Measurements from ENCODE around the gene DNAJC24. TPM values are rescaled to one million over a fixed set of nuclear protein-coding genes. Genes with fewer than 3 reads are reported as not detected.

DNAJC24 gene
- total and polyA plus RNA-seq, 10 of the 15 experiments (the other 5 are each of a cell fraction or from before 2014, with no cell fraction given): 10.0 to 25.4 (median 13.8) TPM

DNA sequence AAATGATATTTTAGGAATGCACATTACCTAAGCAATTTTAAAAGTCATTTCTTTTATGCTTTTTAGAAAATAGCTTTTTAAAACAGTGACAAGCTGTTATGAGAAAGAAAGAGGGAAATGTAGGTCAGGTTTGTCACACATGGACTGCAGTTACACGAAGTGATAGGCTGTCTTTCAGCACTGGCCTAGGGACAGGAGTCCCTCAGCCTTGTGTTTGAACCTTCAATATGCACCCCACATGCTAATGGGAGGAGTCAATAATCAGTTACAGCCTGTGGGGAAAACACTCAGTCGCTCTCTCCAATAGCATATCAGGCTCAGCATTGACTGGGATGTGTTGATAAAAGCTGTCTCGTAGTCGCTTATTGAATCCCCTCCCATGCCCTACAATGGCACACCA is 45.8 kb downstream of the DNAJC24 start:
- Histone ChIP-seq H4K20me1 (ENCODE audit: control insufficient read depth, insufficient read depth) (no peaks in the 10 kb centered on the region), H3K27me3 (replicated peaks in 1 of 2; ENCODE audit: control insufficient read depth in 2 of 2, insufficient read depth in 2 of 2, low read length in 1 of 2) (no peaks in the 10 kb centered on the region), H3K4me2 (ENCODE audit: control insufficient read depth, insufficient read depth) (no peak overlapping the region), H3K4me1 (ENCODE audit: control insufficient read depth, insufficient read depth, low read length) (no peaks in the 10 kb centered on the region), H3K79me2 (ENCODE audit: control insufficient read depth, insufficient read depth, low read length) (no peaks in the 10 kb centered on the region), H3K4me3 (no peak overlapping the region), H3K36me3 (ENCODE audit: control insufficient read depth in 2 of 2, insufficient read depth in 2 of 2, low read length in 1 of 2) (no peaks in the 10 kb centered on the region; a peak in 2 of 4 replicates), H2AFZ (ENCODE audit: control insufficient read depth, low read depth, low read length) (no peak overlapping the region), H3K9ac (ENCODE audit: control insufficient read depth, insufficient read depth, low read length) (no peak overlapping the region), H3K27ac (ENCODE audit: control insufficient read depth, insufficient read depth) (no peak overlapping the region), H3K9me3 (replicated peaks; ENCODE audit: control insufficient read depth, insufficient read depth, low read length) (no peaks in the 10 kb centered on the region)
- FAIRE-seq: no peak
- no TSS peak for BruUV-seq (replicated peaks)
- WGBS (ENCODE audit: insufficient coverage, insufficient replicate concordance, low lambda C conversion rate, missing lambda C conversion rate): 86% methylated on average over 4 of the region's 4 CpGs
- intact Hi-C loops (cut with micrococcal nuclease; ENCODE audit: unreplicated experiment) (no loop called here), in situ Hi-C loops (cut with MboI) (no loop called here)
- TF ChIP-seq STAT1 (conservative IDR thresholded peaks at IDR 0.05) (no peak), CHD1 (IDR thresholded peaks at IDR 0.05; ENCODE audit: low read depth, low read length) (no peak), YY1 (IDR thresholded peaks at IDR 0.05; ENCODE audit: low read depth, low read length) (no peak), EP300 (IDR thresholded peaks at IDR 0.05; ENCODE audit: borderline replicate concordance in 1 of 2, control insufficient read depth in 1 of 2, low read depth in 2 of 2, low read length in 2 of 2) (no peak), HDGF (IDR thresholded peaks at IDR 0.05) (no peak), NR2F1 (conservative IDR thresholded peaks at IDR 0.05) (no peak)
- POLR2A ChIA-PET: no interaction called here
- SMC1A ChIA-PET (ENCODE audit: uncharacterized antibody, unreplicated experiment): no interaction called here
- no peak for DNase-seq (ENCODE audit: low read depth, low spot score)
- CTCF ChIA-PET: no interaction called here
- RAD21 ChIA-PET (ENCODE audit: unreplicated experiment): no interaction called here
- ATAC-seq: no peak

DNA sequence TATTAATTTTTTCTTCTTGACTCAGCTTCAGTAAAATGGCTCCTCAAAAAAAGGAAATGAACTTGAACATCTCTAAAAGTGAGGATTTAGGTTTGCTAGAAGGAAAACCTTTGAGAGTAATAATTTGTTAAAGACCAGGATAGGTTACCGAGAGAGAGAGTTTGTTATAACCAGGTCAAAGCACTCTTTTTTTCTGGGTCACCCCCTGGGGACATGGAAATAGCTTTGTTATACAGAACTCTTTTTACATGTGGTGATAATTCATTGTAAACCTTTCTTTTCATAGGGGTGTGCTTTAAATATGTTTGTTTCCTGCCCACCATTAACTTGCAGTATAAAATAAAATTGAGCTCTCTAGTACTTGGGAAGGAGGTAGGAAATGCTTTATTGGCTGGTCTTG is 47.7 kb downstream of the DNAJC24 start:
- 94% methylated on average over 1 of the region's 1 CpG for WGBS (ENCODE audit: insufficient coverage, insufficient replicate concordance, low lambda C conversion rate, missing lambda C conversion rate)
- in situ Hi-C loops (cut with MboI) (no loop called here), intact Hi-C loops (cut with micrococcal nuclease; ENCODE audit: unreplicated experiment) (no loop called here)
- no TSS peak for BruUV-seq (replicated peaks)
- Histone ChIP-seq H3K79me2 (ENCODE audit: control insufficient read depth, insufficient read depth, low read length) (no peaks in the 10 kb centered on the region), H3K4me2 (ENCODE audit: control insufficient read depth, insufficient read depth) (no peak overlapping the region), H3K27me3 (replicated peaks in 1 of 2; ENCODE audit: control insufficient read depth in 2 of 2, insufficient read depth in 2 of 2, low read length in 1 of 2) (no peaks in the 10 kb centered on the region), H3K4me3 (no peak overlapping the region), H3K9ac (ENCODE audit: control insufficient read depth, insufficient read depth, low read length) (no peak overlapping the region), H3K27ac (ENCODE audit: control insufficient read depth, insufficient read depth) (no peak overlapping the region), H2AFZ (ENCODE audit: control insufficient read depth, low read depth, low read length) (no peak overlapping the region), H4K20me1 (ENCODE audit: control insufficient read depth, insufficient read depth) (no peaks in the 10 kb centered on the region), H3K9me3 (replicated peaks; ENCODE audit: control insufficient read depth, insufficient read depth, low read length) (no peaks in the 10 kb centered on the region), H3K36me3 (ENCODE audit: control insufficient read depth in 2 of 2, insufficient read depth in 2 of 2, low read length in 1 of 2) (no peaks in the 10 kb centered on the region; a peak in 2 of 4 replicates), H3K4me1 (ENCODE audit: control insufficient read depth, insufficient read depth, low read length) (no peaks in the 10 kb centered on the region)
- POLR2A ChIA-PET: no interaction called here
- SMC1A ChIA-PET (ENCODE audit: uncharacterized antibody, unreplicated experiment): interaction anchor here (1.1 to 1.6 kb wide), 2 partner anchors 11 to 18 kb away, joined by 3 to 4 read pairs; no protein-coding TSS in a partner anchor
- no peak for ATAC-seq
- TF ChIP-seq POU2F2 (IDR thresholded peaks at IDR 0.05; ENCODE audit: borderline replicate concordance, low read depth, low read length) (no peak), CREM (IDR thresholded peaks at IDR 0.05; ENCODE audit: low read depth) (no peak), DPF2 (IDR thresholded peaks at IDR 0.05) (no peak)
- TF ChIP-seq, protein P1, sequence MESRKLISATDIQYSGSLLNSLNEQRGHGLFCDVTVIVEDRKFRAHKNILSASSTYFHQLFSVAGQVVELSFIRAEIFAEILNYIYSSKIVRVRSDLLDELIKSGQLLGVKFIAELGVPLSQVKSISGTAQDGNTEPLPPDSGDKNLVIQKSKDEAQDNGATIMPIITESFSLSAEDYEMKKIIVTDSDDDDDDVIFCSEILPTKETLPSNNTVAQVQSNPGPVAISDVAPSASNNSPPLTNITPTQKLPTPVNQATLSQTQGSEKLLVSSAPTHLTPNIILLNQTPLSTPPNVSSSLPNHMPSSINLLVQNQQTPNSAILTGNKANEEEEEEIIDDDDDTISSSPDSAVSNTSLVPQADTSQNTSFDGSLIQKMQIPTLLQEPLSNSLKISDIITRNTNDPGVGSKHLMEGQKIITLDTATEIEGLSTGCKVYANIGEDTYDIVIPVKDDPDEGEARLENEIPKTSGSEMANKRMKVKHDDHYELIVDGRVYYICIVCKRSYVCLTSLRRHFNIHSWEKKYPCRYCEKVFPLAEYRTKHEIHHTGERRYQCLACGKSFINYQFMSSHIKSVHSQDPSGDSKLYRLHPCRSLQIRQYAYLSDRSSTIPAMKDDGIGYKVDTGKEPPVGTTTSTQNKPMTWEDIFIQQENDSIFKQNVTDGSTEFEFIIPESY (IDR thresholded peaks at IDR 0.05): no peak
- TF ChIP-seq, protein P2, sequence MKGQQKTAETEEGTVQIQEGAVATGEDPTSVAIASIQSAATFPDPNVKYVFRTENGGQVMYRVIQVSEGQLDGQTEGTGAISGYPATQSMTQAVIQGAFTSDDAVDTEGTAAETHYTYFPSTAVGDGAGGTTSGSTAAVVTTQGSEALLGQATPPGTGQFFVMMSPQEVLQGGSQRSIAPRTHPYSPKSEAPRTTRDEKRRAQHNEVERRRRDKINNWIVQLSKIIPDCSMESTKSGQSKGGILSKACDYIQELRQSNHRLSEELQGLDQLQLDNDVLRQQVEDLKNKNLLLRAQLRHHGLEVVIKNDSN (IDR thresholded peaks at IDR 0.05; ENCODE audit: borderline replicate concordance, extremely low read length, insufficient read depth, low read depth, low read length): no peak
- RAD21 ChIA-PET (ENCODE audit: unreplicated experiment): no interaction called here
- no peak for FAIRE-seq
- CTCF ChIA-PET: interaction anchor here (0.6 to 2.0 kb wide), 3 partner anchors 19 to 541 kb away, joined by 3 to 5 read pairs (median 3); no protein-coding TSS in a partner anchor
- no peak for DNase-seq (ENCODE audit: low read depth, low spot score)

Measured in GM12878 (cell line).